Measurements from ENCODE around the gene SLC39A12. TPM values are rescaled to one million over a fixed set of nuclear protein-coding genes. Genes with fewer than 3 reads are reported as not detected.

SLC39A12 gene
- total and polyA plus RNA-seq, 2 of the 13 experiments (the other 11 are each of a cell fraction or from before 2014, with no cell fraction given), result not detected

GRCh38 chr10:18066947-18067346 lies 115.2 kb downstream of the SLC39A12 start:
- H3K36me3 ChIP-seq (replicated peaks in 1 of 2; ENCODE audit: control insufficient read depth in 1 of 2, insufficient read depth in 2 of 2, low read length in 2 of 2), result no peaks in the 10 kb centered on the region
- no peak overlapping the region for H3K9ac ChIP-seq (ENCODE audit: insufficient read depth, low read depth, low read length)
- CTCF ChIA-PET (ENCODE audit: low intra/inter-chr PET ratio, low total read pairs), result no interaction called here
- no peaks in the 10 kb centered on the region for H3K79me2 ChIP-seq (ENCODE audit: insufficient read depth, low read length)
- no peaks in the 10 kb centered on the region for H3K9me3 ChIP-seq (ENCODE audit: low read length)
- no peaks in the 10 kb centered on the region for H3K4me1 ChIP-seq (ENCODE audit: insufficient read depth, low read length)
- DNase-seq (ENCODE audit: low spot score) (no peak), ATAC-seq (no peak), FAIRE-seq (no peak)
- intact Hi-C loops (cut with micrococcal nuclease; ENCODE audit: unreplicated experiment) (no loop called here), in situ Hi-C loops (cut with HindIII; ENCODE audit: extremely low pct_ligation_motif_present, low pct_unique_long_range_greater_than_20kb) (no loop called here)
- BruUV-seq (replicated peaks), result no TSS peak
- H4K20me1 ChIP-seq (ENCODE audit: insufficient read depth, low read length), result no peaks in the 10 kb centered on the region
- H3K4me2 ChIP-seq (ENCODE audit: low read depth, low read length), result no peak overlapping the region
- no peak overlapping the region for H2AFZ ChIP-seq (ENCODE audit: low read length)
- POLR2A ChIA-PET, result no interaction called here
- no peak overlapping the region for H3K4me3 ChIP-seq (replicated peaks in 1 of 3; ENCODE audit: insufficient read depth in 1 of 3, low read depth in 2 of 3, low read length in 3 of 3)
- peaks cover 0 to 8% of the 10 kb centered on the region in 2 experiments; a peak in 2 of 5 replicates for H3K27me3 ChIP-seq (ENCODE audit: control insufficient read depth in 1 of 2, insufficient read depth in 2 of 2, low read length in 2 of 2)
- 23% methylated on average over 4 of the region's 4 CpGs for WGBS (ENCODE audit: low lambda C conversion rate)
- H3K27ac ChIP-seq (ENCODE audit: extremely low read length, insufficient read depth, low read length), result no peak overlapping the region
- TF ChIP-seq ZBTB14 (CRISPR knock-in tag; IDR thresholded peaks at IDR 0.05) (no peak), PAX8 (CRISPR knock-in tag; IDR thresholded peaks at IDR 0.05; ENCODE audit: borderline replicate concordance) (no peak), ZBTB43 (CRISPR knock-in tag; conservative IDR thresholded peaks at IDR 0.05) (no peak), ZNF407 (CRISPR knock-in tag; IDR thresholded peaks at IDR 0.05; ENCODE audit: not compliant biosample characterization) (no peak), ARID3A (IDR thresholded peaks at IDR 0.05; ENCODE audit: low read depth, low read length) (no peak), ZUFSP (CRISPR knock-in tag; IDR thresholded peaks at IDR 0.05; ENCODE audit: borderline replicate concordance) (no peak), HOXA5 (CRISPR knock-in tag; IDR thresholded peaks at IDR 0.05) (no peak)

Data from HepG2 (cell line).